Measurements from ENCODE around the gene JARID2. TPM values are rescaled to one million over a fixed set of nuclear protein-coding genes. Genes with fewer than 3 reads are reported as not detected.

The JARID2 gene
- total RNA-seq, 2 donors from 2014 or later = 20.7 to 50.3 TPM

GRCh38 chr6:15560713-15561112 lies 314.8 kb downstream of the JARID2 start:
- H3K36me3 Mint-ChIP-seq (ENCODE audit: low read depth) = no peaks in the 10 kb centered on the region
- H3K9me3 Mint-ChIP-seq = no peaks in the 10 kb centered on the region
- no peak overlapping the region for H3K4me3 Mint-ChIP-seq
- no peak for ATAC-seq (replicated peaks)
- H3K27ac Mint-ChIP-seq = no peak overlapping the region
- no peaks in the 10 kb centered on the region for H3K4me1 Mint-ChIP-seq
- H3K27me3 Mint-ChIP-seq = no peaks in the 10 kb centered on the region

GRCh38 chr6:15561447-15562199 lies 315.8 kb downstream of the JARID2 start:
- no peaks in the 10 kb centered on the region for H3K36me3 Mint-ChIP-seq (ENCODE audit: low read depth)
- ATAC-seq (replicated peaks) = no peak
- no peak overlapping the region for H3K4me3 Mint-ChIP-seq
- no peaks in the 10 kb centered on the region for H3K27me3 Mint-ChIP-seq
- no peaks in the 10 kb centered on the region for H3K9me3 Mint-ChIP-seq
- H3K27ac Mint-ChIP-seq = no peak overlapping the region
- no peaks in the 10 kb centered on the region for H3K4me1 Mint-ChIP-seq

GRCh38 chr6:15562977-15563376 lies 317.1 kb downstream of the JARID2 start:
- H3K9me3 Mint-ChIP-seq = no peaks in the 10 kb centered on the region
- ATAC-seq (replicated peaks) = no peak
- no peaks in the 10 kb centered on the region for H3K27me3 Mint-ChIP-seq
- no peak overlapping the region for H3K4me3 Mint-ChIP-seq
- no peaks in the 10 kb centered on the region for H3K36me3 Mint-ChIP-seq (ENCODE audit: low read depth)
- H3K27ac Mint-ChIP-seq = no peak overlapping the region
- no peaks in the 10 kb centered on the region for H3K4me1 Mint-ChIP-seq

- H3K9me3 Mint-ChIP-seq = no peaks in the 10 kb centered on the region
- H3K4me3 Mint-ChIP-seq = no peak overlapping the region
- H3K27me3 Mint-ChIP-seq = no peaks in the 10 kb centered on the region
- H3K4me1 Mint-ChIP-seq = peaks cover 7% of the 10 kb centered on the region
- peak; percentile 12 for ATAC-seq (replicated peaks)
- H3K36me3 Mint-ChIP-seq (ENCODE audit: low read depth) = no peaks in the 10 kb centered on the region
- peak overlapping the region; percentile 1 for H3K27ac Mint-ChIP-seq
These were observed 323.4 kb downstream of the JARID2 start for GRCh38 chr6:15569035-15569995.

- H3K4me3 Mint-ChIP-seq = no peak overlapping the region
These were observed 324.3 kb downstream of the JARID2 start for GRCh38 chr6:15570171-15570570.

More at GRCh38 chr6:15570171-15570570, 324.3 kb downstream of the JARID2 start:
- Mint-ChIP-seq H3K27ac (peak overlapping the region; percentile 1), H3K9me3 (no peaks in the 10 kb centered on the region), H3K4me1 (peaks cover 7% of the 10 kb centered on the region), H3K36me3 (ENCODE audit: low read depth) (no peaks in the 10 kb centered on the region), H3K27me3 (no peaks in the 10 kb centered on the region)
- ATAC-seq (replicated peaks) = no peak
